NT2/D1 (cell line): ENCODE measurements around the gene XPO6.

Experiments used
- SUZ12 ChIP-seq: IDR thresholded peaks from 2 replicates; pipeline ENCODE4 v1.6.1; 2011; ENCODE audit not compliant: insufficient read length, insufficient read depth; ENCODE audit errors: extremely low read depth
- YY1 ChIP-seq: IDR thresholded peaks from 2 replicates; pipeline ENCODE4 v1.6.1; 2011; ENCODE audit not compliant: insufficient read length, insufficient read depth
- ZNF274 ChIP-seq: IDR thresholded peaks from 2 replicates; pipeline ENCODE4 v1.6.1; 2011; ENCODE audit warnings: mild to moderate bottlenecking, low read depth, low read length

DNA sequence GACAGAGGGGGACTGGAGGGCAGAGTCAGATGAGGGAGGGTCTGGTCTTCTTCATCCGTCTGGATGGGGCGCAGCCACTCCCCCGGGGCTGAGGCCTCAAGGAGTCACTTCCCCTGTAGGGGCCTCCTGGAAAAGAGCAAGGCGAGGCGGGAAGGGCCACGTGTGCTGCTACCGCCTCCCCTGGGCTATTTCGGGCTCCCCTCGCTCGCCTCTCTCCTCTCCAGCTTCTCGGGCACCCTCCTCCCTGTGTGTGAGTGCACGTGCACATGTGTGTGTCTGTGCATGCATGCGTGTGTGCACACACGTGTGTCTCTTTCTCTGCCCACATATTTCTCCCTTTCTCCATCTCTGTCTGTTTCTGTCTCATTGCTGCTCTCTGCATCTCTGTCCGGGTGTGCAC lies 158.3 kb downstream of the XPO6 start:
- TF ChIP-seq YY1, result no peak
- TF ChIP-seq ZNF274, result no peak
- no peak for TF ChIP-seq SUZ12
